Stimulated activated CD8-positive, alpha-beta memory T cell treated with anti-CD3 and anti-CD28 coated beads, Interleukin-4, amount 100 ng/mL, for 1 hour (primary cell): Measurements from ENCODE around the gene GTF2IRD1.

Experiments used
- DNase-seq, 2 donors: peaks; one replicate each; pipeline ENCODE4 v3.0.0-alpha.2; 2020; ENCODE audit warnings: low read depth in 2 of 2, low spot score in 1 of 2

GTF2IRD1 gene

GRCh38 chr7:74464931-74465886 lies 11.5 kb downstream of the GTF2IRD1 start:
- DNase-seq: no peak

GRCh38 chr7:74466196-74466813 lies 12.6 kb downstream of the GTF2IRD1 start:
- DNase-seq: no peak

GRCh38 chr7:74467876-74468275 lies 14.2 kb downstream of the GTF2IRD1 start:
- DNase-seq: no peak

- DNase-seq: no peak
Measured at GRCh38 chr7:74470504-74470903, 16.8 kb downstream of the GTF2IRD1 start.

GRCh38 chr7:74473116-74473515 lies 19.4 kb downstream of the GTF2IRD1 start:
- DNase-seq: no peak

GRCh38 chr7:74474271-74474865 lies 20.7 kb downstream of the GTF2IRD1 start:
- DNase-seq: no peak

GRCh38 chr7:74475243-74475986 lies 21.7 kb downstream of the GTF2IRD1 start:
- no peak for DNase-seq

GRCh38 chr7:74475987-74476350 lies 22.3 kb downstream of the GTF2IRD1 start:
- no peak for DNase-seq

GRCh38 chr7:74476626-74477025 lies 22.9 kb downstream of the GTF2IRD1 start:
- no peak for DNase-seq

- no peak for DNase-seq
Measured at GRCh38 chr7:74478671-74479065, 25.0 kb downstream of the GTF2IRD1 start.

- no peak for DNase-seq
Measured at GRCh38 chr7:74479066-74479781, 25.5 kb downstream of the GTF2IRD1 start.

- DNase-seq: no peak
Measured at GRCh38 chr7:74479961-74480829, 26.5 kb downstream of the GTF2IRD1 start.

- DNase-seq: no peak
Measured at GRCh38 chr7:74480861-74481417, 27.2 kb downstream of the GTF2IRD1 start.

- no peak for DNase-seq
Measured at GRCh38 chr7:74481458-74482196, 27.9 kb downstream of the GTF2IRD1 start.

GRCh38 chr7:74482197-74482467 lies 28.4 kb downstream of the GTF2IRD1 start:
- no peak for DNase-seq

GRCh38 chr7:74482629-74483401 lies 29.1 kb downstream of the GTF2IRD1 start:
- no peak for DNase-seq

GRCh38 chr7:74483402-74484336 lies 30.0 kb downstream of the GTF2IRD1 start:
- DNase-seq: no peak
